BE2C (cell line): ENCODE results near the gene ELF5.

ENCODE experiments used
- DNase-seq: peaks from one replicate; pipeline ENCODE4 v3.0.0-alpha.2; 2020
- H3K27me3 ChIP-seq: fragments of 250-450 bp; sonication (Bioruptor Pico); 2 replicates; pipeline ENCODE4 v1.5.1; 2020; ENCODE audit warnings: mild to moderate bottlenecking
- H3K36me3 ChIP-seq: fragments of 250-450 bp; sonication (Bioruptor Pico); 2 replicates; pipeline ENCODE4 v1.5.1; 2020; ENCODE audit warnings: mild to moderate bottlenecking
- H3K4me1 ChIP-seq: fragments of 250-450 bp; sonication (Bioruptor Pico); 2 replicates; pipeline ENCODE4 v1.5.1; 2020
- H3K4me3 ChIP-seq: 2 replicates; pipeline ENCODE4 v1.5.1; 2011; ENCODE audit warnings: low read depth, low read length
- H3K9me3 ChIP-seq: fragments of 250-450 bp; sonication (Bioruptor Pico); 2 replicates; pipeline ENCODE4 v1.5.1; 2020
- TF ChIP-seq, protein P1 (sequence below): IDR thresholded peaks from 2 replicates; pipeline ENCODE4 v1.5.1; 2012; ENCODE audit warnings: mild to moderate bottlenecking, low read depth, low read length

ELF5 gene

GRCh38 chr11:34441814-34442213, 71.8 kb downstream of the ELF5 start:
- no peak for DNase-seq
- Histone ChIP-seq H3K27me3 (no peaks in the 10 kb centered on the region), H3K4me1 (no peaks in the 10 kb centered on the region), H3K36me3 (no peaks in the 10 kb centered on the region), H3K9me3 (no peaks in the 10 kb centered on the region), H3K4me3 (no peak overlapping the region)
- TF ChIP-seq, protein P1, sequence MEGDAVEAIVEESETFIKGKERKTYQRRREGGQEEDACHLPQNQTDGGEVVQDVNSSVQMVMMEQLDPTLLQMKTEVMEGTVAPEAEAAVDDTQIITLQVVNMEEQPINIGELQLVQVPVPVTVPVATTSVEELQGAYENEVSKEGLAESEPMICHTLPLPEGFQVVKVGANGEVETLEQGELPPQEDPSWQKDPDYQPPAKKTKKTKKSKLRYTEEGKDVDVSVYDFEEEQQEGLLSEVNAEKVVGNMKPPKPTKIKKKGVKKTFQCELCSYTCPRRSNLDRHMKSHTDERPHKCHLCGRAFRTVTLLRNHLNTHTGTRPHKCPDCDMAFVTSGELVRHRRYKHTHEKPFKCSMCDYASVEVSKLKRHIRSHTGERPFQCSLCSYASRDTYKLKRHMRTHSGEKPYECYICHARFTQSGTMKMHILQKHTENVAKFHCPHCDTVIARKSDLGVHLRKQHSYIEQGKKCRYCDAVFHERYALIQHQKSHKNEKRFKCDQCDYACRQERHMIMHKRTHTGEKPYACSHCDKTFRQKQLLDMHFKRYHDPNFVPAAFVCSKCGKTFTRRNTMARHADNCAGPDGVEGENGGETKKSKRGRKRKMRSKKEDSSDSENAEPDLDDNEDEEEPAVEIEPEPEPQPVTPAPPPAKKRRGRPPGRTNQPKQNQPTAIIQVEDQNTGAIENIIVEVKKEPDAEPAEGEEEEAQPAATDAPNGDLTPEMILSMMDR = no peak

GRCh38 chr11:34439610-34440198, 73.9 kb downstream of the ELF5 start:
- no peaks in the 10 kb centered on the region for H3K27me3 ChIP-seq
- H3K36me3 ChIP-seq = no peaks in the 10 kb centered on the region
- peak overlapping the region; percentile 70 for H3K4me3 ChIP-seq
- H3K4me1 ChIP-seq = no peaks in the 10 kb centered on the region
- TF ChIP-seq, protein P1 = no peak
- no peak for DNase-seq
- no peaks in the 10 kb centered on the region for H3K9me3 ChIP-seq

GRCh38 chr11:34438529-34439507, 74.8 kb downstream of the ELF5 start, which contains the start of gene CAT:
CAT (plus strand) TSS chr11:34438934; CDS start chr11:34439014, 80 bp downstream.
- no peaks in the 10 kb centered on the region for H3K9me3 ChIP-seq
- TF ChIP-seq, protein P1 = no peak
- H3K4me3 ChIP-seq = peak within 1 kb of the TSS; percentile 70
- DNase-seq = peak; percentile 93
- no peaks in the 10 kb centered on the region for H3K27me3 ChIP-seq
- no peaks in the 10 kb centered on the region for H3K4me1 ChIP-seq
- H3K36me3 ChIP-seq = no peaks in the 10 kb centered on the region

- Histone ChIP-seq H3K4me1 (no peaks in the 10 kb centered on the region), H3K4me3 (no peak overlapping the region), H3K36me3 (no peaks in the 10 kb centered on the region), H3K27me3 (no peaks in the 10 kb centered on the region), H3K9me3 (no peaks in the 10 kb centered on the region)
- TF ChIP-seq, protein P1 = no peak
- DNase-seq = no peak
Measured at GRCh38 chr11:34437224-34438125, 76.1 kb downstream of the ELF5 start.

DNA sequence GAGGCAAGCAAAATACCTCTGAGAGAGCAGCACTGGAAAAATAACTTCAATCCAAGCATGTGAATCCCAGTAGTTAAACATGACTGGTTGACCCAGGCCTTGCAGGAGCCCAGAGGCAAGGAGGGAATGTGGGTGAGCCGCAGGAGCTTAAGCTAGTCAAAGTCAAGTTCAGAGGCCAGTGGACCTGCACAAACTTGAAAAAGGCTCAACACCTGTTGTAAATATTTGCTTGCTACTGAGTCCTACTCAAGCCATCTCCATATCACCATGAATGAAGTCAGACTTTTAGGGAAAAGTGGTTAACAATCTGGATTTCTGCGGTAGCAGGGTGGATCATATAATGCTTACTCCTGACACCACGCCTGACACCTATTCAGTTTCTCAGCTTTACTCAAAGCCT, 79.7 kb downstream of the ELF5 start:
- TF ChIP-seq, protein P1 = no peak
- Histone ChIP-seq H3K36me3 (no peaks in the 10 kb centered on the region), H3K27me3 (no peaks in the 10 kb centered on the region), H3K9me3 (no peaks in the 10 kb centered on the region), H3K4me1 (no peaks in the 10 kb centered on the region), H3K4me3 (no peak overlapping the region)
- no peak for DNase-seq
